ENCODE measurements around the gene TMED10. TPM values are rescaled to one million over a fixed set of nuclear protein-coding genes. Genes with fewer than 3 reads are reported as not detected.

TMED10 gene
- total RNA-seq (2022; extraction: Qiagen RNA extraction) = 250 to 327 TPM (median 261 TPM) in 5 replicates

GRCh38 chr14:75176142-75176820, at the start of gene TMED10:
Gene TMED10, minus strand, starts transcription at chr14:75176612. Its CDS starts 33 bp downstream, at chr14:75176579.

GRCh38 chr14:75126679-75127473, 49.5 kb downstream of the TMED10 start, which contains the start of gene NEK9:
Gene NEK9, minus strand, starts transcription at chr14:75127048. Its CDS starts 127 bp downstream, at chr14:75126921.

Other genes with a start within 250 kb of the TMED10 start
- 2.5 to 4.2 TPM (median 3.8 TPM) in 5 replicates for gene PGF, start 221.0 kb downstream of the TMED10 start, total RNA-seq (2022; extraction: Qiagen RNA extraction)
- gene EIF2B2, start 173.7 kb downstream of the TMED10 start, total RNA-seq (2022; extraction: Qiagen RNA extraction) = 72.8 to 81.4 TPM (median 77.8 TPM) in 5 replicates
- 15.3 to 18.5 TPM (median 16.3 TPM) in 5 replicates for gene MLH3, start 125.1 kb downstream of the TMED10 start, total RNA-seq (2022; extraction: Qiagen RNA extraction)
- gene ACYP1, start 112.6 kb downstream of the TMED10 start, total RNA-seq (2022; extraction: Qiagen RNA extraction) = 21.8 to 31.3 TPM (median 24.6 TPM) in 5 replicates
- gene ZC2HC1C, start 107.0 kb downstream of the TMED10 start, total RNA-seq (2022; extraction: Qiagen RNA extraction) = 3.4 to 3.6 TPM (median 3.5 TPM) in 5 replicates
- gene NEK9, start 49.6 kb downstream of the TMED10 start, total RNA-seq (2022; extraction: Qiagen RNA extraction) = 27.0 to 34.7 TPM (median 31.9 TPM) in 5 replicates
- 6.8 to 9.1 TPM (median 7.8 TPM) in 5 replicates for gene FOS, start 102.2 kb upstream of the TMED10 start, total RNA-seq (2022; extraction: Qiagen RNA extraction)